ENCODE results near the gene PCNX2.

GRCh38 chr1:233246965-233247364, 48.6 kb downstream of the PCNX2 start:
- TF ChIP-seq SIN3A (IDR thresholded peaks at IDR 0.05; ENCODE audit: borderline replicate concordance, insufficient read depth, low read length), result no peak
- TF ChIP-seq FOXP2 (optimal IDR thresholded peaks at IDR 0.05; ENCODE audit: borderline replicate concordance, extremely low read depth, extremely low read length, insufficient read depth), result no peak
- TF ChIP-seq REST (IDR thresholded peaks at IDR 0.05; ENCODE audit: insufficient read depth in 1 of 2, low read depth in 2 of 2, low read length in 2 of 2), result no peak

Measured in PFSK-1 (cell line).